ENCODE results near the gene SRP68. TPM values are rescaled to one million over a fixed set of nuclear protein-coding genes. Genes with fewer than 3 reads are reported as not detected.

Gene SRP68
- total RNA-seq, 2 donors from 2014 or later: 35.2 to 43.9 TPM

GRCh38 chr17:76111956-76112355 is 39.6 kb upstream of the SRP68 start:
- DNase-seq (ENCODE audit: low spot score): no peak
- TF ChIP-seq CTCF (IDR thresholded peaks at IDR 0.05): no peak
- H3K27me3 ChIP-seq: no peaks in the 10 kb centered on the region
- H3K4me1 ChIP-seq: no peaks in the 10 kb centered on the region
- no peak overlapping the region for H3K4me3 ChIP-seq
- no peak overlapping the region for H3K27ac ChIP-seq
- no peaks in the 10 kb centered on the region for H3K9me3 ChIP-seq
- no peaks in the 10 kb centered on the region for H3K36me3 ChIP-seq

DNA sequence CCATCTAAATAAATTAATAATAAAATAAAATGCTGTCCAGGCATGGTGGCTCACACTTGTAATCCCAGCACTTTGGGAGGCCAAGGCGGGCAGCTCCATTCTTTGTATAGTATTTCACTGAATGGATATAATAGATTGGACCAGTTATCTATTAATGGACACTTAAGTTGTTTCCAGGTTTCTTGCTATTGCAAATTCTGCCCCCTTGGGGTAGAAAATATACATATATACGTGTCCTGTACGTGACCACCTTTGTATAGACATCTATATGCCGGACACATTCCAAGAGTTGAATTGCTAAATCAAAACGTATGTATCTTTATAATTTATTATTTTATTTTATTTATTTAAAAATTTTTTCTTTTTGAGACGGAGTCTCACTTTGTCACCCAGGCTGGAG is 35.2 kb upstream of the SRP68 start:
- no peak for DNase-seq (ENCODE audit: low spot score)
- H3K9me3 ChIP-seq: no peaks in the 10 kb centered on the region
- H3K36me3 ChIP-seq: no peaks in the 10 kb centered on the region
- H3K27me3 ChIP-seq: no peaks in the 10 kb centered on the region
- peaks cover 0 to 12% of the 10 kb centered on the region in 2 donors for H3K4me1 ChIP-seq
- no peak for TF ChIP-seq CTCF (IDR thresholded peaks at IDR 0.05)
- H3K4me3 ChIP-seq: no peak overlapping the region
- H3K27ac ChIP-seq: no peak overlapping the region

DNA sequence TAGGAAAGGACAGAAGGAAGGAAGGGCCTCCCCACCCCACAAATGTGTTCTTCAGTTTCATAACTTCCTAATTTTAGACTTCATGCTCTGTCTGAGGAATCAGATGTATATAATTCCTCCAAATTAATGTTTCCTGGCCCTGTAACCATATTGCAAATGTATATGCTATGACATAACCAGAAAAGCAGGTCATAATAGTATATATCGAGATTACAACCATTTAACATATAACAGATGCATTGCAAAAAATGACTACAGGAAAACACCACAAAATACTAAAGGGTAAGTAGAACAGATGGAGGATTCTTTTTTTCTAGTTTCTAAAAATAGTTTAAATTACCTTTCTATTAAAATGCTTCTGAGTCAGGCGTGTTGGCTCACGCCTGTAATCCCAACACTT is 34.4 kb upstream of the SRP68 start:
- peaks cover 0 to 17% of the 10 kb centered on the region in 2 donors for H3K4me1 ChIP-seq
- H3K27me3 ChIP-seq: no peaks in the 10 kb centered on the region
- peaks cover under 1% of the 10 kb centered on the region for H3K36me3 ChIP-seq
- DNase-seq (ENCODE audit: low spot score): no peak
- no peaks in the 10 kb centered on the region for H3K9me3 ChIP-seq
- no peak overlapping the region for H3K4me3 ChIP-seq
- no peak overlapping the region for H3K27ac ChIP-seq
- TF ChIP-seq CTCF (IDR thresholded peaks at IDR 0.05): no peak

DNA sequence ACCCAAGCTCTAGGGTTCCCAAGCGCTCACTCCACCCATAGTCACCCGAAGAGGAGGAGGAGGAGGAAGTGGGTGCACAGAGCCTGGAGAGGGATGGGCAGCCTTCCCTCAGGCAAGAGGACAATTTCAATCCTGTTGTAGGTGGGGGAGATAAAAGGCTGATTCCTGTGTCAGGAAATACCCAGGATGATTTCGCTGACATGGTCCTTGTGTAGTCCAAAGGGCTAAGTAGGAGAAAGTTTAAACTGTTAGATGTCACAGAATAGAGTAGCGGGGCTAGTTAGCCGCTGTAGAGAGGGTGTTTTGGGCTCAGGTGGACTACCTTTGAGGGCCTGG is 32.5 kb upstream of the SRP68 start:
- H3K27me3 ChIP-seq: no peaks in the 10 kb centered on the region
- H3K27ac ChIP-seq: no peak overlapping the region
- peaks cover 19% of the 10 kb centered on the region for H3K36me3 ChIP-seq
- no peak for TF ChIP-seq CTCF (IDR thresholded peaks at IDR 0.05)
- no peaks in the 10 kb centered on the region for H3K9me3 ChIP-seq
- no peak for DNase-seq (ENCODE audit: low spot score)
- peaks cover 0 to 17% of the 10 kb centered on the region in 2 donors for H3K4me1 ChIP-seq
- no peak overlapping the region for H3K4me3 ChIP-seq

- Histone ChIP-seq H3K4me3 (peak overlapping the region; percentile 68 to 74), H3K27ac (peak overlapping the region; percentile 82 to 84), H3K36me3 (peaks cover 25% of the 10 kb centered on the region), H3K9me3 (no peaks in the 10 kb centered on the region), H3K27me3 (no peaks in the 10 kb centered on the region), H3K4me1 (peaks cover 0 to 17% of the 10 kb centered on the region in 2 donors)
- TF ChIP-seq CTCF (IDR thresholded peaks at IDR 0.05): no peak
- no peak for DNase-seq (ENCODE audit: low spot score)
These were observed 32.0 kb upstream of the SRP68 start for GRCh38 chr17:76104140-76104895.

All from right atrium auricular region (tissue), 2 donors.